Measurements from ENCODE around the gene IGSF9B.
"Not testable (repeated sequence)": the region's sequence is repeated elsewhere in the genome, so short reads cannot be mapped to it uniquely, and the experiment has no call there.

DNA sequence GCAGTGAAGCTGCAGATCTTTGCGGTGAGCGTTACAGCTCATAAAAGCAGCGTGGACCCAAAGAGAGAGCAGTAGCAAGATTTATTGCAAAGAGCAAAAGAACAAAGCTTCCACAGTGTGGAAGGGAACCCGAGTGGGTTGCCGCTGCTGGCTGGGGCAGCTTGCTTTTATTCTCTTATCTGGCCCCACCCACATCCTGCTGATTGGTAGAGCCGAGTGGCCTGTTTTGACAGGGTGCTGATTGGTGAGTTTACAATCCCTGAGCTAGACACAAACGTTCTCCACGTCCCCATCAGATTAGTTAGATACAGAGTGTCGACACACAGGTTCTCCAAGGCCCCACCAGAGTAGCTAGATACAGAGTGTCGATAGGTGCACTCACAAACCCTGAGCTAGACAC is 45.6 kb upstream of the IGSF9B start:
- TF ChIP-seq, protein P1, sequence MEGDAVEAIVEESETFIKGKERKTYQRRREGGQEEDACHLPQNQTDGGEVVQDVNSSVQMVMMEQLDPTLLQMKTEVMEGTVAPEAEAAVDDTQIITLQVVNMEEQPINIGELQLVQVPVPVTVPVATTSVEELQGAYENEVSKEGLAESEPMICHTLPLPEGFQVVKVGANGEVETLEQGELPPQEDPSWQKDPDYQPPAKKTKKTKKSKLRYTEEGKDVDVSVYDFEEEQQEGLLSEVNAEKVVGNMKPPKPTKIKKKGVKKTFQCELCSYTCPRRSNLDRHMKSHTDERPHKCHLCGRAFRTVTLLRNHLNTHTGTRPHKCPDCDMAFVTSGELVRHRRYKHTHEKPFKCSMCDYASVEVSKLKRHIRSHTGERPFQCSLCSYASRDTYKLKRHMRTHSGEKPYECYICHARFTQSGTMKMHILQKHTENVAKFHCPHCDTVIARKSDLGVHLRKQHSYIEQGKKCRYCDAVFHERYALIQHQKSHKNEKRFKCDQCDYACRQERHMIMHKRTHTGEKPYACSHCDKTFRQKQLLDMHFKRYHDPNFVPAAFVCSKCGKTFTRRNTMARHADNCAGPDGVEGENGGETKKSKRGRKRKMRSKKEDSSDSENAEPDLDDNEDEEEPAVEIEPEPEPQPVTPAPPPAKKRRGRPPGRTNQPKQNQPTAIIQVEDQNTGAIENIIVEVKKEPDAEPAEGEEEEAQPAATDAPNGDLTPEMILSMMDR (IDR thresholded peaks at IDR 0.05), result not testable (repeated sequence)
- not testable (repeated sequence) for TF ChIP-seq POLR2AphosphoS5 (IDR thresholded peaks at IDR 0.05)

Measured in suprapubic skin (tissue), 3 donors.